Measurements from ENCODE around the gene KHDC4.

DNA sequence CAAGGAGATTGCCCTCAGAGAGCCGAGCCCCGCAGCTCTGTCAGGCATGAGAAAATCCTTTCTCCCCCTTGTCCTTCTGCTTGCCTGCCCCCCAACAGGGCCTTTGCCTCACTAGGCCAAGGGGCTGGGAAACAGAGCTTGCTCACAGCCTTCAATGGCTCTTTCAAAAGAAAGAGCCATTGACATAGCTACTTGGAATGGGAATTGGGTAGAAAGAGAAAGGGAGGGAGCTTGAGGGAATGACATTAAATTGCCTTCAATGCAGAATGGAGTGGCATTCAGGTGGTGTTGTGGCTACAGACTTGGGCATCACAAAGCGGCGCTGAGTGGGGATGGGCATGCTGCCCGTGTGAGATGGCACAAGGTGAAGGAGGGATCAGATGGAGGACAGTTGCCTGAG is 61.7 kb downstream of the KHDC4 start:
- TF ChIP-seq, protein P1, sequence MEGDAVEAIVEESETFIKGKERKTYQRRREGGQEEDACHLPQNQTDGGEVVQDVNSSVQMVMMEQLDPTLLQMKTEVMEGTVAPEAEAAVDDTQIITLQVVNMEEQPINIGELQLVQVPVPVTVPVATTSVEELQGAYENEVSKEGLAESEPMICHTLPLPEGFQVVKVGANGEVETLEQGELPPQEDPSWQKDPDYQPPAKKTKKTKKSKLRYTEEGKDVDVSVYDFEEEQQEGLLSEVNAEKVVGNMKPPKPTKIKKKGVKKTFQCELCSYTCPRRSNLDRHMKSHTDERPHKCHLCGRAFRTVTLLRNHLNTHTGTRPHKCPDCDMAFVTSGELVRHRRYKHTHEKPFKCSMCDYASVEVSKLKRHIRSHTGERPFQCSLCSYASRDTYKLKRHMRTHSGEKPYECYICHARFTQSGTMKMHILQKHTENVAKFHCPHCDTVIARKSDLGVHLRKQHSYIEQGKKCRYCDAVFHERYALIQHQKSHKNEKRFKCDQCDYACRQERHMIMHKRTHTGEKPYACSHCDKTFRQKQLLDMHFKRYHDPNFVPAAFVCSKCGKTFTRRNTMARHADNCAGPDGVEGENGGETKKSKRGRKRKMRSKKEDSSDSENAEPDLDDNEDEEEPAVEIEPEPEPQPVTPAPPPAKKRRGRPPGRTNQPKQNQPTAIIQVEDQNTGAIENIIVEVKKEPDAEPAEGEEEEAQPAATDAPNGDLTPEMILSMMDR (IDR thresholded peaks at IDR 0.05): no peak
- no peak for TF ChIP-seq POLR2A (IDR thresholded peaks at IDR 0.05)

Measured in uterus (tissue), 2 donors.